Spleen (tissue), 11 donors: ENCODE data around the gene TRIM2. TPM values are rescaled to one million over a fixed set of nuclear protein-coding genes. Genes with fewer than 3 reads are reported as not detected.

Experiments
- DNase-seq: peaks from one replicate; pipeline ENCODE4 v3.0.0-alpha.2; 2020
- H3K27ac ChIP-seq, 8 donors: fragments of 200-600 bp; sonication (generic) in 7 of 8; 1 replicate in 4 of 8; 2 replicates in 4 of 8; pipeline versions ENCODE4 v1.5.0 to v1.8.0; 2016 to 2021; ENCODE audit warnings: inconsistent platforms in 4 of 8, mild to moderate bottlenecking in 4 of 8, moderate library complexity in 1 of 8
- H3K27me3 ChIP-seq, 7 donors: fragments of 200-600 bp; sonication (generic) in 6 of 7; replicated peaks in 1 of 7; 1 replicate in 4 of 7; 2 replicates in 3 of 7; pipeline versions ENCODE4 v1.5.0 to v1.8.0; 2016 to 2021; ENCODE audit warnings: inconsistent platforms in 3 of 7, mild to moderate bottlenecking in 1 of 7
- H3K36me3 ChIP-seq, 6 donors: fragments of 200-600 bp; sonication (generic) in 5 of 6; 1 replicate in 4 of 6; 2 replicates in 2 of 6; pipeline versions ENCODE4 v1.5.0 to v1.8.0; 2016 to 2021; ENCODE audit warnings: inconsistent platforms in 2 of 6
- H3K4me1 ChIP-seq, 6 donors: fragments of 200-600 bp; sonication (generic) in 5 of 6; 1 replicate in 3 of 6; 2 replicates in 3 of 6; pipeline versions ENCODE4 v1.5.0 to v1.8.0; 2016 to 2021; ENCODE audit warnings: inconsistent platforms in 3 of 6
- H3K4me3 ChIP-seq, 8 donors: fragments of 200-600 bp; sonication (generic) in 7 of 8; 1 replicate in 4 of 8; 2 replicates in 4 of 8; pipeline versions ENCODE4 v1.5.0 to v1.8.0; 2016 to 2021; ENCODE audit warnings: inconsistent platforms in 4 of 8, mild to moderate bottlenecking in 4 of 8, moderate library complexity in 2 of 8
- H3K9me3 ChIP-seq, 8 donors: fragments of 200-600 bp; sonication (generic) in 7 of 8; 1 replicate in 4 of 8; 2 replicates in 4 of 8; pipeline versions ENCODE4 v1.5.0 to v1.8.0; 2016 to 2021; ENCODE audit warnings: inconsistent platforms in 4 of 8
- POLR2A ChIP-seq, 3 donors: fragments of 450-650 bp; IDR thresholded peaks; one replicate each; pipeline ENCODE4 v1.5.1; 2017; ENCODE audit warnings: antibody characterized with exemption in 3 of 3, mild to moderate bottlenecking in 1 of 3
- POLR2AphosphoS5 ChIP-seq, 3 donors: sonication (generic); formaldehyde crosslinking; IDR thresholded peaks; one replicate each; pipeline ENCODE4 v1.5.1; 2017; ENCODE audit warnings: antibody characterized with exemption in 3 of 3
- WGBS, 5 donors: extraction: QIAGEN DNeasy Blood & Tissue Kit in 3 of 5; methylation state at CpG; one replicate each; pipeline versions ENCODE4 v1.1.5 to v1.1.7; 2013 to 2018; 5-methylcytosine and 5-hydroxymethylcytosine counted together
- intact Hi-C: fragments of 100-400 bp; cut with DNase I; formaldehyde crosslinking; loops from one replicate; pipeline ENCODE4 v1.15.0; 2023; ENCODE audit warnings: low total_unique reads
- polyA plus RNA-seq, 3 donors: library from polyadenylated mRNA; stranded (reverse); fragments of 200-250 nt; gene quantifications; one replicate each; pipeline ENCODE4 v1.2.1, GENCODE V29; 2013
- total RNA-seq, 7 donors: library from RNA; depleted of rRNA in 3 of 7; stranded (reverse); fragments of >200 nt in 3 of 7; fragmentation: NEBNext Ultra II Directional in 4 of 7; extraction: Animal tissue kit (Norgen Biotek cat#: 25700) in 4 of 7; gene quantifications; one replicate each; pipeline versions ENCODE4 v1.1.0 to v1.2.1, GENCODE V29; 2016 to 2021
- TF ChIP-seq, protein P1 (sequence below), 11 experiments: fragments of 200-600 bp in 7 of 11; fragments of 450-650 bp in 4 of 11; sonication (generic) in 4 of 11; IDR thresholded peaks in 8 of 11; conservative IDR thresholded peaks in 3 of 11; 1 replicate in 7 of 11; 2 replicates in 4 of 11; pipeline versions ENCODE4 v1.4.0 to v1.8.0; 2016 to 2021; ENCODE audit warnings: antibody characterized with exemption in 11 of 11, inconsistent platforms in 4 of 11, mild to moderate bottlenecking in 1 of 11
- donor health status: healthy with polysubstance abuse.
- donor health status: DM: no; HTN: no; CAD: no; lungs with moderate emphysema.
- donor health status: DM: no; HTN: no; CAD: no.
- donor health status: Bipolar disorder and iron deficiency.
- donor health status: healthy.
- donor health status: DM: no; HTN: no; CAD: no.
- donor health status: DM: yes; HTN: yes; CAD: no.

TRIM2 gene
- total and polyA plus RNA-seq, 10 donors: 3.2 to 77.9 (median 45.3) TPM

DNA sequence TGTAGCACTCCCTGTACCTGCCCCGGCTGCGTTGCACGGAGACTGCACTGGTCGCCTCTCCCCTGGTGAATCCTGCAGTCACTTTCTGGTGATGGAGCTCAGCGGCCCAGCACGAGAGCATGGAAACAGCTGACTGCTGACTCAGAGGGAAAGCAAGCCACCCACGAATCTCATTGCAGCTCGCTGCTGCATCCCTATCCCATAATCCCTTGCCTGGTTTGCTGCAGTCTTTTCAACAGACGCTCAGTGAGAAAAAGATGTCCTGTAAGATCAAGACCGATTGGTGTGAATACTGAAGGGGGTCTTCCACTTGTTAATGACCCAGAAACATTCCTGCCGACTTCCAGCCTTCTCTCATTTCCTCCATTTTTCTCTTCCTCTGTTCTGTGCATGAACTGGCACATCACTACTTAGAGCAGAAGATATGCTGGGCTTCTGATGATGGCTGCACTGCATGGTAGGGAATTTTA lies 52.9 kb downstream of the TRIM2 start:
- Histone ChIP-seq H3K9me3 (peaks cover 0 to 10% (median 4%) of the 10 kb centered on the region in 8 donors), H3K4me1 (peaks cover 0 to 20% (median 6%) of the 10 kb centered on the region in 6 donors), H3K27ac (no peak overlapping the region), H3K36me3 (no peaks in the 10 kb centered on the region), H3K4me3 (no peak overlapping the region), H3K27me3 (peaks cover 0 to 18% (median 0%) of the 10 kb centered on the region in 7 donors)
- TF ChIP-seq, protein P1, sequence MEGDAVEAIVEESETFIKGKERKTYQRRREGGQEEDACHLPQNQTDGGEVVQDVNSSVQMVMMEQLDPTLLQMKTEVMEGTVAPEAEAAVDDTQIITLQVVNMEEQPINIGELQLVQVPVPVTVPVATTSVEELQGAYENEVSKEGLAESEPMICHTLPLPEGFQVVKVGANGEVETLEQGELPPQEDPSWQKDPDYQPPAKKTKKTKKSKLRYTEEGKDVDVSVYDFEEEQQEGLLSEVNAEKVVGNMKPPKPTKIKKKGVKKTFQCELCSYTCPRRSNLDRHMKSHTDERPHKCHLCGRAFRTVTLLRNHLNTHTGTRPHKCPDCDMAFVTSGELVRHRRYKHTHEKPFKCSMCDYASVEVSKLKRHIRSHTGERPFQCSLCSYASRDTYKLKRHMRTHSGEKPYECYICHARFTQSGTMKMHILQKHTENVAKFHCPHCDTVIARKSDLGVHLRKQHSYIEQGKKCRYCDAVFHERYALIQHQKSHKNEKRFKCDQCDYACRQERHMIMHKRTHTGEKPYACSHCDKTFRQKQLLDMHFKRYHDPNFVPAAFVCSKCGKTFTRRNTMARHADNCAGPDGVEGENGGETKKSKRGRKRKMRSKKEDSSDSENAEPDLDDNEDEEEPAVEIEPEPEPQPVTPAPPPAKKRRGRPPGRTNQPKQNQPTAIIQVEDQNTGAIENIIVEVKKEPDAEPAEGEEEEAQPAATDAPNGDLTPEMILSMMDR (IDR thresholded peaks at IDR 0.05 in 8 of 11, conservative IDR thresholded peaks at IDR 0.05 in 3 of 11): no peak
- no peak for TF ChIP-seq POLR2AphosphoS5 (IDR thresholded peaks at IDR 0.05)
- TF ChIP-seq POLR2A (IDR thresholded peaks at IDR 0.05): no peak
- intact Hi-C loops: no loop called here
- no peak for DNase-seq
- 16 to 28% (median 20%) methylated on average over 11 of the region's 11 CpGs for WGBS, 5 donors

DNA sequence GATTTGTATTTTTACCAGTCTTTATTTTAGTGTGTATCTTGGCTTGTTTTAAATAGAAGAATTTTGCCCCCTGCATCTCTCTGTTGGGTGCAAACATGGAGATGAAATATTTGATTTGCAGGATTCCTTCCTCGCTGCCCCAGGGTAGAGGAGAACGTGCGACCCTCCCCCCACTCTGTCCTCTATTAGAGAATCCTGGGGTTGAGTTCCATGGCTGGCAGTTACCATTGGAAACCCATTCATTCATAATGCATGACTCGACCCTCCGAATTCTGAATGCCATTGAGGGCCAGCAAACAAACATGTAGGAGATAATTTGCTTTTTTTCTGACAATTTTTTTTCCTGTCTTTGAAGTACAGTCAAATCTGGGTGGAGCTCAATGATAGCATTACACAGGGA lies 53.7 kb downstream of the TRIM2 start:
- Histone ChIP-seq H3K27me3 (peaks cover 0 to 18% (median 0%) of the 10 kb centered on the region in 7 donors), H3K27ac (no peak overlapping the region)

DNA sequence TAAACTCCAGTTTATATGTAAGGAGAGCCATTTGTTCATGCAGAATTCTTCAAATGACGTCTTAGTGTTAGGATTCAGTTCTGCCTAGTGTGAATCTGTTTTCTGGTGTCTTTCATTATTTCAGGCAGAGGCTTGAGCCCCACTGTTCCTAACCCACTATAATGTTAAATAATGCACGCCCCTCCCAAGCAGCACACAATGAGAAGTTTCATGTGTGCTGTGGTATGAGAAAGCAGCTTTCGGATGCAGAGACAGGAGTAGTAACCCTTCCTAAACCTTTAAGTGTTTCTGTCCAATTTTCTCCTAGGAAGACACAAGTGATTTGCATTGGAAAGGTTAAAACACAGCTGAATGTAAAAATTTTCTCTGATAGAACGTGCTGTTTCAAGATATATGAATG lies 54.5 kb downstream of the TRIM2 start:
- intact Hi-C loops: no loop called here
- Histone ChIP-seq H3K4me1 (peaks cover 0 to 17% (median 6%) of the 10 kb centered on the region in 6 donors), H3K36me3 (no peaks in the 10 kb centered on the region), H3K27ac (no peak overlapping the region), H3K9me3 (peaks cover 0 to 14% (median 5%) of the 10 kb centered on the region in 8 donors), H3K27me3 (peaks cover 0 to 18% (median 0%) of the 10 kb centered on the region in 7 donors), H3K4me3 (no peak overlapping the region)
- TF ChIP-seq, protein P1 (IDR thresholded peaks at IDR 0.05 in 8 of 11, conservative IDR thresholded peaks at IDR 0.05 in 3 of 11): no peak
- TF ChIP-seq POLR2A (IDR thresholded peaks at IDR 0.05) (no peak), POLR2AphosphoS5 (IDR thresholded peaks at IDR 0.05) (no peak)
- no peak for DNase-seq
- 73 to 84% (median 77%) methylated on average over 4 of the region's 4 CpGs for WGBS, 5 donors

More for the DNA sequence above, 53.7 kb downstream of the TRIM2 start:
- no peak for DNase-seq
- Histone ChIP-seq H3K4me3 (no peak overlapping the region), H3K9me3 (peaks cover 0 to 14% (median 5%) of the 10 kb centered on the region in 8 donors), H3K36me3 (no peaks in the 10 kb centered on the region), H3K4me1 (peaks cover 0 to 17% (median 6%) of the 10 kb centered on the region in 6 donors)
- TF ChIP-seq, protein P1 (IDR thresholded peaks at IDR 0.05 in 8 of 11, conservative IDR thresholded peaks at IDR 0.05 in 3 of 11): no peak
- TF ChIP-seq POLR2A (IDR thresholded peaks at IDR 0.05): no peak
- TF ChIP-seq POLR2AphosphoS5 (IDR thresholded peaks at IDR 0.05): no peak
- 67 to 89% (median 75%) methylated on average over 5 of the region's 5 CpGs for WGBS, 5 donors
- intact Hi-C loops: no loop called here

DNA sequence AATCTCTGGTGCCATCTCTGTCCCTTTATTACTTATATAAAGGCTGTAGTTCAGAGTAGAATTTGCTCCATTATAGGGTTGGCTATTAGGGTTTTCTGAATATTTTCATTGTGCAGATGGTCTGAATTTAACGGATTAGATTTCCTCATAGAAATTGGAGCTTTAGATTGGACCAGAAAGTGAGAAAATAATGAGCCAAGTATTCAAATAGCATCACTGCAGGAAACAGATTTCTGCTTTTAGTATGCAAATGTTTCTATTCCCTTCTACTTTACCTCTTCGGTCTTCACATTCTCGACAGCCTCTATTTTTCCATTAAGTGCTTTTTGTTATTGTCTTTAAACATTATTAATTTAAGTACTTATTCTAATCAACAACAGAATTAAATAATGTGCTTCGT lies 55.4 kb downstream of the TRIM2 start:
- H3K9me3 ChIP-seq: peaks cover 0 to 14% (median 5%) of the 10 kb centered on the region in 8 donors
- H3K4me3 ChIP-seq: no peak overlapping the region
- intact Hi-C loops: no loop called here
- no peak for DNase-seq
- peaks cover 0 to 18% (median 0%) of the 10 kb centered on the region in 7 donors for H3K27me3 ChIP-seq
- TF ChIP-seq, protein P1 (IDR thresholded peaks at IDR 0.05 in 8 of 11, conservative IDR thresholded peaks at IDR 0.05 in 3 of 11): no peak
- no peak for TF ChIP-seq POLR2A (IDR thresholded peaks at IDR 0.05)
- no peak for TF ChIP-seq POLR2AphosphoS5 (IDR thresholded peaks at IDR 0.05)
- H3K4me1 ChIP-seq: peaks cover 0 to 17% (median 6%) of the 10 kb centered on the region in 6 donors
- H3K27ac ChIP-seq: no peak overlapping the region
- 62 to 76% (median 72%) methylated on average over 4 of the region's 4 CpGs for WGBS, 5 donors
- no peaks in the 10 kb centered on the region for H3K36me3 ChIP-seq
